HG03025 (cell line): ENCODE results near the gene FASLG.
"Not testable (repeated sequence)": the region's sequence is repeated elsewhere in the genome, so short reads cannot be mapped to it uniquely, and the experiment has no call there.

ENCODE experiments used
- ATAC-seq: cut with Tn5 transposase; IDR thresholded peaks from one replicate; pipeline ENCODE4 v1.9.1; 2021; ENCODE audit warnings: mild to moderate bottlenecking, moderate library complexity; ENCODE audit not compliant: unreplicated experiment, low FRiP score

Gene FASLG, protein sequence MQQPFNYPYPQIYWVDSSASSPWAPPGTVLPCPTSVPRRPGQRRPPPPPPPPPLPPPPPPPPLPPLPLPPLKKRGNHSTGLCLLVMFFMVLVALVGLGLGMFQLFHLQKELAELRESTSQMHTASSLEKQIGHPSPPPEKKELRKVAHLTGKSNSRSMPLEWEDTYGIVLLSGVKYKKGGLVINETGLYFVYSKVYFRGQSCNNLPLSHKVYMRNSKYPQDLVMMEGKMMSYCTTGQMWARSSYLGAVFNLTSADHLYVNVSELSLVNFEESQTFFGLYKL

DNA sequence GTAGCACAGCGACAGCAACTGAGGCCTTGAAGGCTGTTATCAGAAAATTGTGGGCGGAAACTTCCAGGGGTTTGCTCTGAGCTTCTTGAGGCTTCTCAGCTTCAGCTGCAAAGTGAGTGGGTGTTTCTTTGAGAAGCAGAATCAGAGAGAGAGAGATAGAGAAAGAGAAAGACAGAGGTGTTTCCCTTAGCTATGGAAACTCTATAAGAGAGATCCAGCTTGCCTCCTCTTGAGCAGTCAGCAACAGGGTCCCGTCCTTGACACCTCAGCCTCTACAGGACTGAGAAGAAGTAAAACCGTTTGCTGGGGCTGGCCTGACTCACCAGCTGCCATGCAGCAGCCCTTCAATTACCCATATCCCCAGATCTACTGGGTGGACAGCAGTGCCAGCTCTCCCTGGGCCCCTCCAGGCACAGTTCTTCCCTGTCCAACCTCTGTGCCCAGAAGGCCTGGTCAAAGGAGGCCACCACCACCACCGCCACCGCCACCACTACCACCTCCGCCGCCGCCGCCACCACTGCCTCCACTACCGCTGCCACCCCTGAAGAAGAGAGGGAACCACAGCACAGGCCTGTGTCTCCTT, at the start of gene FASLG:
Gene FASLG, plus strand, starts transcription at position 233 of the 583 bp plus-strand sequence. Its CDS starts 99 bp downstream, at position 332.
- no peak for ATAC-seq

- ATAC-seq, result no peak
Observed at GRCh38 chr1:172609528-172609927, 49.4 kb upstream of the FASLG start.

GRCh38 chr1:172612478-172612877, 46.4 kb upstream of the FASLG start:
- no peak for ATAC-seq

- no peak for ATAC-seq
Observed at GRCh38 chr1:172613294-172613693, 45.6 kb upstream of the FASLG start.

DNA sequence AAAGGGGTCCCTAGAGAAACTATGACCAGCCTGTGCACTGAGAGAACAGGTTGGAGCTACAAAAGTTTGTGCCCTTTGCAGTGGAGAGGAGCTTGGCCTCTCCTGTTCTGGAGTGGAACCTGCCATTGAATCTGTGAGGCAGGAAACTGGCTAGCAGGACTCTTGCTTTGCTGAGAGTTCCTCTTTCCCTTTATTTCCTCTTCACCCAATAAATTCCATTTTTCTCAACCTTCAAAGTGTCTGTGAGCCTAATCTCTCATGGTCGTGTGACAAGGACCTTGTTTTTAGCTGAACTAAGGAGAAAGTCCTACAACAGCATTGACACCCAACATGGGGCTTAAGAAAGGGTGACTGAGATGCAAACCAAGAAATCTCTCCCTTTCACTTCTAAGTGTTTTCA, 42.7 kb upstream of the FASLG start:
- ATAC-seq, result no peak

DNA sequence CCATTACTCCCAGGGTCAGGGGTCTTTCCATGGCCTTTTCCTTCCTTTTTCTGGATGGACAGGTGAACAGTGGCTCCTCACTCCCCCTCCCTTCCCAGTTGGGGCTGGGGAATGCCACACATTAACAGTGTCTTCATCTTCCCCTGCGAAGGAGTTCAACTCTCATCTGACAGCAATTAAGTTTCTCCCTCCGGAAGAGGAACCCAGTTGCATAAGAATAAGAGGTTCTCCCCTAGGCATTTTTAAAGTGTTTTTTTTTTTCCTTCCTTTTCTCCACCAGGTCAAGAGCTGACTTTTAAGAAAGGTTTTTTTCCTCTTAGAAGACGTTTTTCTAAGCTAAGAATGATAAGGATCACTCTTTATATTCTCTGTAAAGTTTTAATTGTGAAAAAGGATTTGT, 42.3 kb upstream of the FASLG start:
- ATAC-seq, result no peak

DNA sequence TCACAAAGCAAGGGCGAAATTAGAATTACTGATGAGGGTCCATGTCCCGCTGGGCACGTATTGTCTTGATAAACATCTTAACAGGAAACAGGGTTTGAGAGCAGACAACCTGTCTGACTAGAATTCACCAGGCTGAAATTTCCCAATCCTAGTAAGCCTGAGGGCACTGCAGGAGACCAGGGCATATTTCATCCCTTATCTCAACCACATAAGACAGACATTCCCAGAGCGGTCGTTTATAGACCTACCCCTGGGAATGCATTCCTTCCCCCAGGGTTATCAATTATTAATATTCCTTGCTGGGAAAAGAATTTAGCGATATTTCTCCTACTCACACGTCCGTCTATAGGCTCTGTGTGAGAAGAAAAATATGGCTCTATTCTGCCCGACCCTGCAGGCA, 38.3 kb upstream of the FASLG start:
- ATAC-seq, result not testable (repeated sequence)

DNA sequence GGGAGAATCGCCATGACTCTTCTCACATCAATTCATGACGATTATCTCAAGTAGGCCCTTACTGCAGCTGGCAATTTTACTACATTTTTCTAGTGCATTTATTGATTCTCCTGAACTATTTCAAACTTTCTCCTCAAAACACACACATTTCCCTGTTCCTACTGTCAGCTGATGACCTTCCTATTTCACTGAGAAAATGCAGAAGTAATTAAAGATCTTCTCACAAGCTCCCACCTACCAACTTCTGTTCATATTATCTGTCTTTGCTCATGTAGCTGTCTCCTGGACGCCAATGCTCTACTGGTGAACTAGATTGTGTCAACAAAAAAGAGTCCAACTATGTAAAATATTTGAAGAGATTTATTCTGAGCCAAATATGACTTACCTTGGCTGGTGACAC, 36.4 kb upstream of the FASLG start:
- no peak for ATAC-seq

- no peak for ATAC-seq
Observed at GRCh38 chr1:172623748-172624147, 35.2 kb upstream of the FASLG start.

DNA sequence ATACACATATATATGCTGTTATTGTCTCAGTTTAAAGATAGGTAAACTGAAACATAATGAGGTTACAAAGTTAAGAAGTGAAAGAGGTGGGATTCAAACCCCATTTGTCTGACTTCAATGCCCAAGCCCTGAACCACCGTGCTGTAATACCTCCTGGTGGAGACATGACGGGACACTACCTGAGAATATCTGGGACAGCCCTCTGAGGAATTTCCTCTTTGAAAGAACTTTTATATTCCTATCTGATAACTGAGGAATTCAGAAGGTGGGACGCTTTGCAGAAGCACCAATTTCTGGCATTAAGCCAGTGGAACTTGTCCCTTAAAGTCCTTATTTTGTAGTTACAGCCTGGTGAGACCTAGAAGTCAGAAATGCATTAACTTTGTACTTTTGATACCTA, 32.1 kb upstream of the FASLG start:
- ATAC-seq, result no peak

- no peak for ATAC-seq
Observed at GRCh38 chr1:172627702-172628101, 31.2 kb upstream of the FASLG start.

DNA sequence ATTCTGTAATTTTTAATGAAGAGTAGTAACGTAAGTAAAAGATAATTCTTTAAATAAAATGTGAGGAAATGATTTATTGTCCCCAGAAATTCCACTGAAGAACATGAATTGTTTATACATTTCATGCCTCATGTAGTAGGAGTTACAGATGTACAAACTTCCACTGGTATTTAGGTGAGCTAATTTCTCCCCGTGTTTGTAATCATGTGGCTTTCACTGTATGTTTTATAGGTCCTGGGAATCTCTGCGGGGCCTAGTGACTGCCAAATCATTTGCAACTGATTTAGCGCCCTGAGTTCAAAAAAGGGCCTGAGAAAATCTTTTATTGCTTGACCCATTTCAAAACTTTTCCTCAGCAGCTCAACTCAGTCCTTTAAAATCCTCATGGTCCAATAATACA, 30.5 kb upstream of the FASLG start:
- ATAC-seq, result no peak

DNA sequence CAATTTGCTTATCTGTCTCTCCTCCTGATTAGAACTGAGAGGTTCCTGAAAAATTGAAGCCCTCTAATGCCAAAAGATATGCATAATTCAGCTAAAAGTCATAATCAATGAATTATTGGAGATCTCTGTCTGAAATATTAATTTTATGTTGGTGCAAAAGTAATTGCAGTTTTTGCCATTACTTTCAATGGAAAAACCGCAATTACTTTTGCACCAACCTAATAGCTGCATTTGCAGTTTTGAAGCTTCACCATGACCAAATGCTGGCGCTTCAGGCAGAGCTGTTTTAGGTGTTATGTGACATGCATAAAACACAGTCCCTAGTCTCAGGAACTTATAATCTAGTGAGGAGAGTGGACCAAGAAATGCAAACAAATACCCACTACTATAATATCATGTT, 29.7 kb upstream of the FASLG start:
- ATAC-seq, result no peak

DNA sequence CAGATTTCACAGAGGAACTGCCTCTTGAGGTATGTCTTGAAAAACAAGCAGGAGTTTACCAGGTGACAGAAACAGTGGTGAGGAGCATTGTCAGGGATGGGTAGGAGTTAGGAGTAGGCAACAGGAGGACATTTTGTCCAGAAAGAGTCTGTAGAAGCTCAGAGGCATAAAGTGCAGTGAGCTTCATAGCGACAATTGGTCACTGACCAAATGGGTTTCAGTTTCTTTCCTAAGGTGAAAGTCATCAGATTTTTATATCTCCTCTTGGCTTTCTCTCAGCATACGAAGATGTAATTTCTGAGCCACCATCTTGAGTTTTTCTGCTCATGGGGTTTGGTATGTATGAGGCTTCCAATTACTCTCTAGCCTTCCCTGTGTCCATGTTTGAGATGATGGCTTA, 29.3 kb upstream of the FASLG start:
- ATAC-seq, result no peak

DNA sequence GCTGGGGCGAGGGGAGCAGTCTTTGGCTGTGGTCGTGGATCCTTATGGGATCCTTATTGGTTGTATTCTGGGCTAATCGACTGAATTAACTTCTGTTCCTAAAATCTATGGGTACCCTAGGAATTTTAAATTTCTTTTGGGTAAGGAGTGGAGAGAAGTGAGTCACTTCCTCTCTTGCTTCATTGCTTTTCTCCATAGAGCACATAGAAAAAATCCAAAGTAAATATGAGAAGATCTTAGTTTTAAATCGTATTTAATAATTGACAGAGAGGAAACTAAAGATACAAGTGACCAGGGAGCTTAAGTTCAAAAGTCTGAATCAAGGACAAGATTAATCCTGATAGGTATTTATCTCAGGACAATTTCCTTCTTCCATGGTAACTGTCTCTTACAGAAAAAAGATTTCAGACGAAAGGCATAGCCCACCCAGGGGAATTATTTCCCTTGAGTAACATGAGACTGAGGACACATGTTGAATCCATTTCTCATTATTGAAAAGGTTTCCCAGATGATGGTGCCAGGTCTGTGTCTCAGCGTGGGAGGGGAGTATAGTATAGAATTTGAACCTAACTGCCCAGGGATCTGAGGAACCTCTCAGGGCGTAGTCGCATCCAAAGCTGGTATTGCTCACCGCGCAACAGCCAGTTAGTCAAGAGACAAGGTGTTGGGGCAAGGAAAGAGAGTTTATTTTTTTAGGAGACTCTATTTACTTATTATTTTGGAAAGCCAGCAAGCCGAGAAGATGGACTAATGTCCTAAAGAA, 28.7 kb upstream of the FASLG start:
- ATAC-seq, result no peak

DNA sequence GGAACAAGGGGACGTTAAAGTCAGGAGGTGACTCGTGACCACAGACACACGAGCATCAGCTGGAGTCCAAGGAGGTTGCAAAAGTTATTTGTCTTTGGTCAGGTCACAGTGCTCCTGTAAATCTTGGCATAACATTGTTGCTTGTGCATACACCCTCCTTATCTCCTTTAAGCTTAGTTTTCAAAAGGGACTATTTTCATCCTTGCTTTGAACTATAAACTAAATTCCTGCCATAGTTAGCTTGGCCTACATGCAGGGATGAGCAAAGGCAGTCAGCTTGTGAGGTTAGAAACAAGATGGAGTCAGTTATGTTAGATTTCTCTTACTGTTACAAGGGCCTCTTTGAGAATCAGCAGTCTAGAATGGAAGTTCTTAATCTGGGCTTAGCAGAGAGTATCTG, 28.0 kb upstream of the FASLG start:
- ATAC-seq, result no peak

GRCh38 chr1:172637522-172637921, 21.4 kb upstream of the FASLG start:
- no peak for ATAC-seq

GRCh38 chr1:172638249-172638648, 20.7 kb upstream of the FASLG start:
- no peak for ATAC-seq

GRCh38 chr1:172638885-172639831, 19.7 kb upstream of the FASLG start:
- peak; percentile 72 for ATAC-seq

GRCh38 chr1:172640111-172640510, 18.8 kb upstream of the FASLG start:
- no peak for ATAC-seq

DNA sequence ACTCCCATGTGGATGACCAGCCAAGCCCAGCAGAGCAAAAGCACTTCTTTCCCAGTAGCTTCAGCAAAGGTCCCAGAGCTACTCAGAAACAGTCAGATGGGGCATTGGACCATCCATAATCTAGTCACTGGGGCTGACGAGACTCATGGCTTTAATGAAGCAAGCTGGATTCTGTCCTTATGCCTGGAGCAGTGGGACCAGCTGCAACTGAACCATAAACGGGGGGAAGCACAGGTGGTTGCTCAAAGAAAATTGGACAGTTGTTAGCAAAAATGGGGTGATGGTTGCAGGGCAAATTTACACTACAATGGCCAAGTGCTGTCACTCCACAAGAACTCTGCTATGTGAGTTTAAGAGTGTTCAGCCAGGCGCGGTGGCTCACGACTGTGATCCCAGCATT, 17.4 kb upstream of the FASLG start:
- ATAC-seq, result no peak
